ENCODE results near the gene TRIM27. TPM values are rescaled to one million over a fixed set of nuclear protein-coding genes. Genes with fewer than 3 reads are reported as not detected.

The TRIM27 gene
- total and polyA plus RNA-seq, 10 of the 15 experiments (the other 5 are each of a cell fraction or from before 2014, with no cell fraction given), result 18.5 to 74.7 (median 58.0) TPM

- TF ChIP-seq REST (IDR thresholded peaks at IDR 0.05; ENCODE audit: low read depth, low read length), result no peak
These were observed 25.1 kb downstream of the TRIM27 start (continued) for GRCh38 chr6:28898710-28898965.

DNA sequence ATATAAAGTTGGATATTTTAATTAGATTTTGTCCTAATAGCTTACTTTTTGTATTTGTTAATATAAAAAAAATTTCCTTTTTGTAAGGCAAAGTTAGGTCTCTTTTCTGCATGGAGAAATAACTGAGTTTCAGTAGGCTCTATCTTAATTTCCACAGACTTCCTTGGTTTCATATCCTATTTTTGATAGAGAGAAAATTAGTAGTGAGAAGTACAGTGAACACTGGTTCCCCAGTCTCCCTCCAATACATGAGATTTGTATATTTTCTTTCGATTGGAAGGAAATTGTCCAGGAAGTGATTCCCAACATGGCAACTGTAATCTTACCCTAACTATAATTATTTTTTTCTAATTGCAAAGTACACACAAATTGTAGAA is 26.4 kb downstream of the TRIM27 start:
- in situ Hi-C loops (cut with MboI) (no loop called here), intact Hi-C loops (cut with micrococcal nuclease; ENCODE audit: unreplicated experiment) (loop anchor here (2.0 kb wide), 4 partner anchors 25 to 119 kb away; partner anchors contain the start of gene TRIM27)
- TF ChIP-seq SMC3 (IDR thresholded peaks at IDR 0.05; ENCODE audit: borderline replicate concordance, low read length) (no peak), IKZF1 (conservative IDR thresholded peaks at IDR 0.05) (no peak), ZNF592 (IDR thresholded peaks at IDR 0.05) (no peak), GATAD2B (conservative IDR thresholded peaks at IDR 0.05; ENCODE audit: low read depth) (no peak), BCL11A (IDR thresholded peaks at IDR 0.05; ENCODE audit: low read depth, low read length) (no peak), ZBTB4 (CRISPR knock-in tag; IDR thresholded peaks at IDR 0.05) (no peak), ZNF622 (IDR thresholded peaks at IDR 0.05) (no peak)
- TF ChIP-seq, protein P1, sequence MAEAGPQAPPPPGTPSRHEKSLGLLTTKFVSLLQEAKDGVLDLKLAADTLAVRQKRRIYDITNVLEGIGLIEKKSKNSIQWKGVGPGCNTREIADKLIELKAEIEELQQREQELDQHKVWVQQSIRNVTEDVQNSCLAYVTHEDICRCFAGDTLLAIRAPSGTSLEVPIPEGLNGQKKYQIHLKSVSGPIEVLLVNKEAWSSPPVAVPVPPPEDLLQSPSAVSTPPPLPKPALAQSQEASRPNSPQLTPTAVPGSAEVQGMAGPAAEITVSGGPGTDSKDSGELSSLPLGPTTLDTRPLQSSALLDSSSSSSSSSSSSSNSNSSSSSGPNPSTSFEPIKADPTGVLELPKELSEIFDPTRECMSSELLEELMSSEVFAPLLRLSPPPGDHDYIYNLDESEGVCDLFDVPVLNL (IDR thresholded peaks at IDR 0.05; ENCODE audit: low read depth, low read length), result no peak
- 0% methylated on average over 1 of the region's 1 CpG for WGBS (ENCODE audit: insufficient coverage, insufficient replicate concordance, low lambda C conversion rate, missing lambda C conversion rate)
- Histone ChIP-seq H3K9ac (ENCODE audit: control insufficient read depth, insufficient read depth, low read length) (peak overlapping the region; percentile 76), H3K36me3 (ENCODE audit: control insufficient read depth in 2 of 2, insufficient read depth in 2 of 2, low read length in 1 of 2) (no peaks in the 10 kb centered on the region; a peak in 1 of 4 replicates), H3K27ac (ENCODE audit: control insufficient read depth, insufficient read depth) (peak overlapping the region; percentile 89), H3K9me3 (replicated peaks; ENCODE audit: control insufficient read depth, insufficient read depth, low read length) (no peaks in the 10 kb centered on the region), H3K4me2 (ENCODE audit: control insufficient read depth, insufficient read depth) (peak overlapping the region; percentile 79), H3K4me1 (ENCODE audit: control insufficient read depth, insufficient read depth, low read length) (no peaks in the 10 kb centered on the region), H3K79me2 (ENCODE audit: control insufficient read depth, insufficient read depth, low read length) (no peaks in the 10 kb centered on the region), H4K20me1 (ENCODE audit: control insufficient read depth, insufficient read depth) (no peaks in the 10 kb centered on the region), H3K4me3 (peak overlapping the region; percentile 87), H3K27me3 (replicated peaks in 1 of 2; ENCODE audit: control insufficient read depth in 2 of 2, insufficient read depth in 2 of 2, low read length in 1 of 2) (no peaks in the 10 kb centered on the region), H2AFZ (ENCODE audit: control insufficient read depth, low read depth, low read length) (peak overlapping the region; percentile 93)
- POLR2A ChIA-PET, result interaction anchor here (5.3 kb wide), 1 partner anchor 26 kb away, joined by 33 read pairs; the partner anchor contains the start of gene TRIM27
- no peak for DNase-seq (ENCODE audit: low read depth, low spot score)
- no peak for FAIRE-seq
- RAD21 ChIA-PET (ENCODE audit: unreplicated experiment), result no interaction called here
- SMC1A ChIA-PET (ENCODE audit: uncharacterized antibody, unreplicated experiment), result interaction anchor here (0.6 to 1.3 kb wide), 4 partner anchors 16 to 59 kb away, joined by 3 read pairs; partner anchors contain the start of gene TRIM27
- no TSS peak for BruUV-seq (replicated peaks)
- CTCF ChIA-PET, result interaction anchor here (1.2 to 1.3 kb wide), 2 partner anchors 43 to 59 kb away, joined by 4 to 9 read pairs; no protein-coding TSS in a partner anchor
- ATAC-seq, result no peak
